Measurements from ENCODE around the gene SCAMP4. TPM values are rescaled to one million over a fixed set of nuclear protein-coding genes. Genes with fewer than 3 reads are reported as not detected.

SCAMP4 gene
- total RNA-seq, 4 donors from 2014 or later: 48.6 to 73.4 (median 58.1) TPM

GRCh38 chr19:1867349-1867724 is 37.9 kb upstream of the SCAMP4 start:
- peaks cover 0 to 20% of the 10 kb centered on the region in 2 donors for H3K36me3 ChIP-seq
- TF ChIP-seq POLR2AphosphoS5 (IDR thresholded peaks at IDR 0.05) (no peak), POLR2A (IDR thresholded peaks at IDR 0.05) (no peak), CTCF (IDR thresholded peaks at IDR 0.05) (no peak), EP300 (IDR thresholded peaks at IDR 0.05) (no peak)
- H3K4me1 ChIP-seq: peaks cover 0 to 35% (median 3%) of the 10 kb centered on the region in 3 donors
- peaks cover 2% of the 10 kb centered on the region for H3K27me3 ChIP-seq
- H3K9me3 ChIP-seq: no peaks in the 10 kb centered on the region
- peak overlapping the region in 1 of 4 donors; percentile 6 for H3K27ac ChIP-seq
- no peak overlapping the region for H3K4me3 ChIP-seq
- WGBS, 2 donors (ENCODE audit: low coverage in 1 of 2): 86% methylated on average over 2 of the region's 9 CpGs; no CpG with 5 or more reads in 1 of the 2 donors
- no peak for ATAC-seq

- no peaks in the 10 kb centered on the region for H3K9me3 ChIP-seq
- H3K27ac ChIP-seq: no peak overlapping the region
- 71 to 76% methylated on average over 5 to 6 of the region's 7 CpGs for WGBS, 2 donors (ENCODE audit: low coverage in 1 of 2)
- no peak overlapping the region for H3K4me3 ChIP-seq
- peaks cover 0 to 48% (median 17%) of the 10 kb centered on the region in 3 donors for H3K4me1 ChIP-seq
- peaks cover 0 to 20% of the 10 kb centered on the region in 2 donors for H3K36me3 ChIP-seq
- TF ChIP-seq CTCF (IDR thresholded peaks at IDR 0.05): no peak
- TF ChIP-seq EP300 (IDR thresholded peaks at IDR 0.05): no peak
- TF ChIP-seq POLR2A (IDR thresholded peaks at IDR 0.05): no peak
- TF ChIP-seq POLR2AphosphoS5 (IDR thresholded peaks at IDR 0.05): no peak
- H3K27me3 ChIP-seq: no peaks in the 10 kb centered on the region
- no peak for ATAC-seq
Observed at GRCh38 chr19:1868971-1869370, 36.2 kb upstream of the SCAMP4 start.

- Histone ChIP-seq H3K4me3 (no peak overlapping the region), H3K4me1 (peaks cover 0 to 50% (median 19%) of the 10 kb centered on the region in 3 donors), H3K36me3 (peaks cover 0 to 20% of the 10 kb centered on the region in 2 donors), H3K27me3 (no peaks in the 10 kb centered on the region), H3K9me3 (no peaks in the 10 kb centered on the region), H3K27ac (peak overlapping the region in 2 of 4 donors; percentile 15 to 97)
- TF ChIP-seq POLR2AphosphoS5 (IDR thresholded peaks at IDR 0.05) (no peak), CTCF (IDR thresholded peaks at IDR 0.05) (no peak), EP300 (IDR thresholded peaks at IDR 0.05) (no peak), POLR2A (IDR thresholded peaks at IDR 0.05) (no peak)
- ATAC-seq: no peak
- WGBS, 2 donors (ENCODE audit: low coverage in 1 of 2): 73% methylated on average over 6 of the region's 15 CpGs; no CpG with 5 or more reads in 1 of the 2 donors
Observed at GRCh38 chr19:1871140-1871597, 34.0 kb upstream of the SCAMP4 start.

GRCh38 chr19:1871630-1872029 is 33.6 kb upstream of the SCAMP4 start:
- Histone ChIP-seq H3K9me3 (no peaks in the 10 kb centered on the region), H3K4me3 (no peak overlapping the region), H3K36me3 (peaks cover 0 to 20% of the 10 kb centered on the region in 2 donors), H3K27me3 (no peaks in the 10 kb centered on the region), H3K27ac (peak overlapping the region in 2 of 4 donors; percentile 15 to 97), H3K4me1 (peaks cover 0 to 54% (median 22%) of the 10 kb centered on the region in 3 donors)
- WGBS, 2 donors (ENCODE audit: low coverage in 1 of 2): 60 to 86% methylated on average over 1 of the region's 13 CpGs
- TF ChIP-seq EP300 (IDR thresholded peaks at IDR 0.05) (no peak), POLR2AphosphoS5 (IDR thresholded peaks at IDR 0.05) (no peak)
- ATAC-seq: no peak

- H3K9me3 ChIP-seq: no peaks in the 10 kb centered on the region
- ATAC-seq: no peak
- WGBS, 2 donors (ENCODE audit: low coverage in 1 of 2): no CpG with 5 or more reads among the region's 25 CpGs
- peak overlapping the region in 1 of 2 donors; percentile 75 for H3K4me3 ChIP-seq
- peak overlapping the region; percentile 26 to 97 (median 92) for H3K27ac ChIP-seq
- H3K4me1 ChIP-seq: peaks cover 0 to 62% (median 24%) of the 10 kb centered on the region in 3 donors
- H3K36me3 ChIP-seq: peaks cover 0 to 20% of the 10 kb centered on the region in 2 donors
- no peaks in the 10 kb centered on the region for H3K27me3 ChIP-seq
- no peak for TF ChIP-seq CTCF (IDR thresholded peaks at IDR 0.05)
Observed at GRCh38 chr19:1872807-1873523, 32.2 kb upstream of the SCAMP4 start.
